Measurements from ENCODE around the gene USP12. TPM values are rescaled to one million over a fixed set of nuclear protein-coding genes. Genes with fewer than 3 reads are reported as not detected.

Gene USP12
- total RNA-seq, 2 donors from 2014 or later: 22.6 to 40.5 TPM

- H3K36me3 ChIP-seq: peaks cover 1% of the 10 kb centered on the region
- no peak for TF ChIP-seq CTCF (IDR thresholded peaks at IDR 0.05)
- H3K9me3 ChIP-seq: no peaks in the 10 kb centered on the region
- no peak for DNase-seq (ENCODE audit: low spot score)
- ATAC-seq (ENCODE audit: insufficient number of reproducible peaks, low FRiP score, low read depth): no peak
- peak overlapping the region in 1 of 2 donors; percentile 35 for H3K27ac ChIP-seq
- H3K4me3 ChIP-seq: no peak overlapping the region
- H3K4me1 ChIP-seq (ENCODE audit: control insufficient read depth in 1 of 2, low read depth in 2 of 2): peaks cover 9 to 58% of the 10 kb centered on the region in 2 donors
- H3K27me3 ChIP-seq (replicated peaks; ENCODE audit: insufficient read depth): no peaks in the 10 kb centered on the region
Observed at GRCh38 chr13:27120811-27121210, 50.8 kb downstream of the USP12 start.

GRCh38 chr13:27120011-27120410, 51.6 kb downstream of the USP12 start:
- H3K4me1 ChIP-seq (ENCODE audit: control insufficient read depth in 1 of 2, low read depth in 2 of 2): peaks cover 9 to 55% of the 10 kb centered on the region in 2 donors
- DNase-seq (ENCODE audit: low spot score) (no peak), ATAC-seq (ENCODE audit: insufficient number of reproducible peaks, low FRiP score, low read depth) (no peak)
- no peaks in the 10 kb centered on the region for H3K27me3 ChIP-seq (replicated peaks; ENCODE audit: insufficient read depth)
- H3K27ac ChIP-seq: no peak overlapping the region
- TF ChIP-seq CTCF (IDR thresholded peaks at IDR 0.05): no peak
- no peaks in the 10 kb centered on the region for H3K9me3 ChIP-seq
- H3K4me3 ChIP-seq: no peak overlapping the region
- peaks cover 2% of the 10 kb centered on the region for H3K36me3 ChIP-seq

- ATAC-seq (ENCODE audit: insufficient number of reproducible peaks, low FRiP score, low read depth) (no peak), DNase-seq (ENCODE audit: low spot score) (no peak)
- H3K27ac ChIP-seq: no peak overlapping the region
- peaks cover 9 to 50% of the 10 kb centered on the region in 2 donors for H3K4me1 ChIP-seq (ENCODE audit: control insufficient read depth in 1 of 2, low read depth in 2 of 2)
- peaks cover 2% of the 10 kb centered on the region for H3K36me3 ChIP-seq
- TF ChIP-seq CTCF (IDR thresholded peaks at IDR 0.05): no peak
- no peaks in the 10 kb centered on the region for H3K9me3 ChIP-seq
- no peaks in the 10 kb centered on the region for H3K27me3 ChIP-seq (replicated peaks; ENCODE audit: insufficient read depth)
- H3K4me3 ChIP-seq: no peak overlapping the region
Observed at GRCh38 chr13:27118428-27119054, 53.1 kb downstream of the USP12 start.

- H3K36me3 ChIP-seq: peaks cover 2% of the 10 kb centered on the region
- H3K27me3 ChIP-seq (replicated peaks; ENCODE audit: insufficient read depth): no peaks in the 10 kb centered on the region
- H3K4me3 ChIP-seq: no peak overlapping the region
- H3K9me3 ChIP-seq: no peaks in the 10 kb centered on the region
- TF ChIP-seq CTCF (IDR thresholded peaks at IDR 0.05): no peak
- H3K4me1 ChIP-seq (ENCODE audit: control insufficient read depth in 1 of 2, low read depth in 2 of 2): peaks cover 9 to 50% of the 10 kb centered on the region in 2 donors
- no peak overlapping the region for H3K27ac ChIP-seq
- DNase-seq (ENCODE audit: low spot score): no peak
- no peak for ATAC-seq (ENCODE audit: insufficient number of reproducible peaks, low FRiP score, low read depth)
Observed at GRCh38 chr13:27117952-27118351, 53.7 kb downstream of the USP12 start.

- H3K27ac ChIP-seq: no peak overlapping the region
- TF ChIP-seq CTCF (IDR thresholded peaks at IDR 0.05): no peak
- peaks cover 9 to 50% of the 10 kb centered on the region in 2 donors for H3K4me1 ChIP-seq (ENCODE audit: control insufficient read depth in 1 of 2, low read depth in 2 of 2)
- no peak overlapping the region for H3K4me3 ChIP-seq
- H3K36me3 ChIP-seq: peaks cover 2% of the 10 kb centered on the region
- no peaks in the 10 kb centered on the region for H3K27me3 ChIP-seq (replicated peaks; ENCODE audit: insufficient read depth)
- ATAC-seq (ENCODE audit: insufficient number of reproducible peaks, low FRiP score, low read depth): no peak
- H3K9me3 ChIP-seq: no peaks in the 10 kb centered on the region
- no peak for DNase-seq (ENCODE audit: low spot score)
Observed at GRCh38 chr13:27117158-27117557, 54.5 kb downstream of the USP12 start.
